PC-9 (cell line): ENCODE measurements around the gene TLR4. TPM values are rescaled to one million over a fixed set of nuclear protein-coding genes. Genes with fewer than 3 reads are reported as not detected.

ENCODE experiments used
- BruUV-seq: library from RNA; stranded (reverse); fragments of 400-500 nt; replicated peaks from 2 replicates; lab custom pipeline; 2021; lab: Mats Ljungman, UMichigan
- CTCF ChIA-PET: fragments of 300-600 bp; sonication (Branson Sonifier 250); formaldehyde crosslinking; loops from one replicate; lab custom pipeline; 2022; ENCODE audit warnings: antibody characterized with exemption; lab: Charles Lee
- POLR2A ChIA-PET: fragments of 300-600 bp; sonication (Branson Sonifier 250); formaldehyde crosslinking; loops from one replicate; lab custom pipeline; 2022; ENCODE audit warnings: antibody characterized with exemption; ENCODE audit not compliant: unreplicated experiment; lab: Charles Lee
- DNase-seq, 2 experiments: peaks; one replicate each; pipeline versions ENCODE4 v3.0.0 to v3.0.0-alpha.2; 2015 to 2022; ENCODE audit warnings: mixed read lengths in 1 of 2
- H2AFZ ChIP-seq: fragments of 200-600 bp; sonication (generic); 2 replicates; pipeline ENCODE4 v1.8.1; 2017; ENCODE audit warnings: antibody characterized with exemption
- H3F3A ChIP-seq: fragments of 200-600 bp; sonication (generic); 2 replicates; pipeline ENCODE4 v1.8.1; 2017; ENCODE audit warnings: antibody characterized with exemption, mild to moderate bottlenecking, low read depth; ENCODE audit not compliant: insufficient read depth
- H3K27ac ChIP-seq: fragments of 200-600 bp; sonication (generic); 2 replicates; pipeline ENCODE4 v1.6.1; 2016; ENCODE audit warnings: mixed run types
- H3K27me3 ChIP-seq: fragments of 200-600 bp; sonication (generic); 2 replicates; pipeline ENCODE4 v1.6.1; 2016; ENCODE audit warnings: low read depth, mixed run types; ENCODE audit not compliant: insufficient read depth
- H3K36me3 ChIP-seq: fragments of 200-600 bp; sonication (generic); 2 replicates; pipeline ENCODE4 v1.6.1; 2016; ENCODE audit warnings: low read depth, mixed run types
- H3K4me1 ChIP-seq: fragments of 200-600 bp; sonication (generic); replicated peaks from 2 replicates; pipeline ENCODE4 v1.6.1; 2016; ENCODE audit warnings: mixed run types; ENCODE audit not compliant: insufficient read depth
- H3K4me2 ChIP-seq: fragments of 200-600 bp; sonication (generic); 2 replicates; pipeline ENCODE4 v1.6.1; 2017; ENCODE audit warnings: mixed run types
- H3K4me3 ChIP-seq: fragments of 200-600 bp; sonication (generic); 2 replicates; pipeline ENCODE4 v1.6.1; 2016; ENCODE audit warnings: mixed run types
- H3K79me2 ChIP-seq: fragments of 200-600 bp; sonication (generic); 2 replicates; pipeline ENCODE4 v1.6.1; 2017; ENCODE audit warnings: low read depth, mixed run types
- H3K9me2 ChIP-seq: fragments of 200-600 bp; sonication (generic); 2 replicates; pipeline ENCODE4 v1.8.1; 2017; ENCODE audit warnings: mild to moderate bottlenecking; ENCODE audit not compliant: insufficient read depth
- H3K9me3 ChIP-seq: fragments of 200-600 bp; sonication (generic); 2 replicates; pipeline ENCODE4 v1.8.1; 2016; ENCODE audit warnings: low read depth; ENCODE audit not compliant: insufficient read depth
- H4K20me1 ChIP-seq: fragments of 200-600 bp; sonication (generic); 2 replicates; pipeline ENCODE4 v1.8.1; 2017; ENCODE audit not compliant: insufficient read depth
- EZH2 ChIP-seq: fragments of 200-600 bp; sonication (generic); IDR thresholded peaks from 2 replicates; pipeline ENCODE4 v1.8.0; 2017; ENCODE audit warnings: antibody characterized with exemption, low read depth
- intact Hi-C: fragments of 100-400 bp; cut with micrococcal nuclease; formaldehyde crosslinking; loops from one replicate; pipeline ENCODE4 v1.10.0; 2022; ENCODE audit not compliant: unreplicated experiment
- total RNA-seq: library from RNA; stranded (reverse); gene quantifications from 2 replicates; pipeline ENCODE4 v1.2.3, GENCODE V29; 2021
- TF ChIP-seq, protein P1 (sequence below): fragments of 200-600 bp; sonication (generic); conservative IDR thresholded peaks from 2 replicates; pipeline ENCODE4 v1.6.1; 2017; ENCODE audit warnings: mixed run types, antibody characterized with exemption, mild to moderate bottlenecking, moderate library complexity

Gene TLR4
- total RNA-seq, 1 experiment from 2014 or later = 0.55 TPM

DNA sequence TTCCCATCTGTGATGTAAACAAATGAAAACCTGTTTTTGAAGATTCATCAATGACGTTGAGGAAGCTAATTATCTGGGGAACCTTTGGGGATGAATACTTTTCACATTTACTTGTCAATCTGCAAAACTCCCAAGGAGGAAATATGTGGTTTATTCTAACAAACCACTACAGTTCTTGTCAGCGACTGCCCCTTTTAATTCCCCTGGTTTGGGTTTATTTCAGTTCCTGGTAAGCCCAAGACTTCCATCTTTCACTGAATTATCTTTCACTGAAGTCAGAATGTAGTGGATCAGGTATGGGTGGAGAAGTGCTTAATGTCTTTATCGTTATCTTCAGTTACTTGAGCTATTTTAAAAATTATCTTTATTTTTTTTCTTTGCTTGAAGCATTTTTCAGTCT is 40.2 kb downstream of the TLR4 start:
- ChIA-PET POLR2A (no interaction called here), CTCF (interaction anchor here (0.6 kb wide), 1 partner anchor 1982 kb away, joined by 3 read pairs; no protein-coding TSS in a partner anchor)
- H3K9me2 ChIP-seq = no peaks in the 10 kb centered on the region
- no peak for DNase-seq
- no peaks in the 10 kb centered on the region for H3K79me2 ChIP-seq
- no peaks in the 10 kb centered on the region for H3K9me3 ChIP-seq
- no peak overlapping the region for H3K27ac ChIP-seq
- BruUV-seq = no TSS peak
- no peaks in the 10 kb centered on the region for H3K4me1 ChIP-seq
- peaks cover 29% of the 10 kb centered on the region for H3K27me3 ChIP-seq
- H3K4me2 ChIP-seq = no peak overlapping the region
- no peak overlapping the region for H2AFZ ChIP-seq
- H3K4me3 ChIP-seq = no peak overlapping the region
- no peaks in the 10 kb centered on the region for H3F3A ChIP-seq
- H4K20me1 ChIP-seq = no peaks in the 10 kb centered on the region
- TF ChIP-seq, protein P1, sequence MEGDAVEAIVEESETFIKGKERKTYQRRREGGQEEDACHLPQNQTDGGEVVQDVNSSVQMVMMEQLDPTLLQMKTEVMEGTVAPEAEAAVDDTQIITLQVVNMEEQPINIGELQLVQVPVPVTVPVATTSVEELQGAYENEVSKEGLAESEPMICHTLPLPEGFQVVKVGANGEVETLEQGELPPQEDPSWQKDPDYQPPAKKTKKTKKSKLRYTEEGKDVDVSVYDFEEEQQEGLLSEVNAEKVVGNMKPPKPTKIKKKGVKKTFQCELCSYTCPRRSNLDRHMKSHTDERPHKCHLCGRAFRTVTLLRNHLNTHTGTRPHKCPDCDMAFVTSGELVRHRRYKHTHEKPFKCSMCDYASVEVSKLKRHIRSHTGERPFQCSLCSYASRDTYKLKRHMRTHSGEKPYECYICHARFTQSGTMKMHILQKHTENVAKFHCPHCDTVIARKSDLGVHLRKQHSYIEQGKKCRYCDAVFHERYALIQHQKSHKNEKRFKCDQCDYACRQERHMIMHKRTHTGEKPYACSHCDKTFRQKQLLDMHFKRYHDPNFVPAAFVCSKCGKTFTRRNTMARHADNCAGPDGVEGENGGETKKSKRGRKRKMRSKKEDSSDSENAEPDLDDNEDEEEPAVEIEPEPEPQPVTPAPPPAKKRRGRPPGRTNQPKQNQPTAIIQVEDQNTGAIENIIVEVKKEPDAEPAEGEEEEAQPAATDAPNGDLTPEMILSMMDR = no peak
- no peak for TF ChIP-seq EZH2
- intact Hi-C loops = no loop called here
- H3K36me3 ChIP-seq = no peaks in the 10 kb centered on the region

DNA sequence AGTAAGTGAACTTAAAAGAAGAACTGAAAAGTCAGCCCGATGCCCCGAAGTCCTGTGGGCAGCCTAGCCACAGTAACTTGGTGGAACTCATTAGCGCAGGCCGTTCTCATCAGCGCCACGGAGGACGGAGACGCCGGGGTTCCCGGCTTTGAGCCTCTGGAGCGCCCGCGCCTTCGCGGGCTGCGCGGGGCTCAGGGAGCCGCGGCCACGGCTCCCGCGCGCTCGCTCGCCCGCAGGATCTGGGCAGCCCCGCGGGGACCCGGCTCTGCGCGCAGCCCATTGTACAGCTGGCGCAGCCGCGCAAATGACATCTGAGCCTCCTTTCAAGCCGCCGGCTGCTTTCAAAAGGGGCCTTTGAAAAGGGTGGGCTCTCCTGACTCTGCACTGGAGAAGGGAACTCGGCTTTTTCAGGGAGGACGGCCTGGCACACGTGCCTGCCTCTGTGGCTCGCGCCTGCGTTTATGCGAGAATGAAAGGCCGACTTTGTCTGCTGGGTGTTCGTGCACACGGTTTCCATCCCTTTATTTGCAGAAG is 40.7 kb downstream of the TLR4 start:
- Histone ChIP-seq H4K20me1 (no peaks in the 10 kb centered on the region), H3K36me3 (no peaks in the 10 kb centered on the region), H3K27ac (no peak overlapping the region), H3K4me1 (no peaks in the 10 kb centered on the region), H3K79me2 (no peaks in the 10 kb centered on the region), H3K9me3 (no peaks in the 10 kb centered on the region), H3K4me2 (no peak overlapping the region), H3K27me3 (peaks cover 29% of the 10 kb centered on the region), H3K4me3 (no peak overlapping the region), H3K9me2 (no peaks in the 10 kb centered on the region), H2AFZ (no peak overlapping the region), H3F3A (no peaks in the 10 kb centered on the region)
- ChIA-PET POLR2A (no interaction called here), CTCF (no interaction called here)
- DNase-seq = no peak
- TF ChIP-seq, protein P1 = no peak
- intact Hi-C loops = no loop called here
- no TSS peak for BruUV-seq

DNA sequence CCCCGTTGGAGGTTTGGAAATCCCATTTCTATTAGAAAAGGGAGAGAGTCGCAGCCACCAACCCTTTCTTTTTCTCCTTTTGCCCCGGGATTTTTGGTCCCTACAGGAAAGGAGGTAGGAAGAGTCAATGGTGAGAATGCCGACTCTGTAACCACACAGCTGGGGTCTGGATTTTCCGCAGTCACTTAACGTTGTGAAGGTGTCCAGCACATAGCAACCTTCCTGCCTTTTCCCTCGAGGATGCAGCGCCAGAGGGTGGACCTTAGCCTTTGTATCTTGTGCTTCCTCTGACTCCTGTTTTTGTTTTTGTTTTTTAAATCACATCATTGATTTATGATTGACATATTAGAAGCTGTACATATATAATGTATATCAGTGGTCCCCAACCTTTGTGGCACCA is 41.4 kb downstream of the TLR4 start:
- no peaks in the 10 kb centered on the region for H4K20me1 ChIP-seq
- no TSS peak for BruUV-seq
- H2AFZ ChIP-seq = no peak overlapping the region
- no peaks in the 10 kb centered on the region for H3K9me3 ChIP-seq
- H3K4me3 ChIP-seq = no peak overlapping the region
- ChIA-PET POLR2A (no interaction called here), CTCF (no interaction called here)
- H3K27ac ChIP-seq = no peak overlapping the region
- no peaks in the 10 kb centered on the region for H3F3A ChIP-seq
- peaks cover 29% of the 10 kb centered on the region for H3K27me3 ChIP-seq
- no peaks in the 10 kb centered on the region for H3K36me3 ChIP-seq
- TF ChIP-seq, protein P1 = no peak
- no peak for TF ChIP-seq EZH2
- intact Hi-C loops = no loop called here
- no peak overlapping the region for H3K4me2 ChIP-seq
- no peak for DNase-seq
- no peaks in the 10 kb centered on the region for H3K79me2 ChIP-seq
- no peaks in the 10 kb centered on the region for H3K4me1 ChIP-seq
- H3K9me2 ChIP-seq = no peaks in the 10 kb centered on the region
